CD4-positive, alpha-beta T cell treated with Interferon gamma for 1 hour (primary cell): ENCODE results near the gene EPB42.
"Not testable (repeated sequence)": the region's sequence is repeated elsewhere in the genome, so short reads cannot be mapped to it uniquely, and the experiment has no call there.

Experiments
- DNase-seq: peaks from one replicate; pipeline ENCODE4 v3.0.0-alpha.2; 2020

EPB42 gene

GRCh38 chr15:43184407-43185124, 36.3 kb downstream of the EPB42 start:
- no peak for DNase-seq

DNA sequence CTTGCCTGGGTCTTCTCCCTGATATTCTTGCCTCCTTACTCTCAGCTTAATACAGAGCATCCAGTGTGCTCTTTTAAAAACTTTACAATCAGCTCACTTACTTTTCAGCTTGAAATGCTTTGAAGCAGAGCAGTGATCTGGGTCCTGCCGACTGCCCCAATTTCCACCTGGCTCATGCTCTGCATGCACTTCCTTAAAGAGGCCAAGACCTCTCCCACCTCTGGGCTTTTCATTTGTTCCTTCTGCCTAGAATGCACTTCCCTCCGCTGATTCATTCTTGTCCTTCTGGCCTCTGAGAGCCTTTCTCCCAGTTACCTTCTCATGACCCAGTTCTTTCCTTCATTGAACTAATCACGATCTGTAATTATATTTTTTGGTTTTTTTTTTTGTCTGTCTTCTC, 37.5 kb downstream of the EPB42 start:
- no peak for DNase-seq

- not testable (repeated sequence) for DNase-seq
These were observed 43.7 kb downstream of the EPB42 start for GRCh38 chr15:43177147-43177546.

- not testable (repeated sequence) for DNase-seq
These were observed 45.0 kb downstream of the EPB42 start for GRCh38 chr15:43175656-43176309.

GRCh38 chr15:43169888-43170287, 50.9 kb downstream of the EPB42 start:
- no peak for DNase-seq

DNA sequence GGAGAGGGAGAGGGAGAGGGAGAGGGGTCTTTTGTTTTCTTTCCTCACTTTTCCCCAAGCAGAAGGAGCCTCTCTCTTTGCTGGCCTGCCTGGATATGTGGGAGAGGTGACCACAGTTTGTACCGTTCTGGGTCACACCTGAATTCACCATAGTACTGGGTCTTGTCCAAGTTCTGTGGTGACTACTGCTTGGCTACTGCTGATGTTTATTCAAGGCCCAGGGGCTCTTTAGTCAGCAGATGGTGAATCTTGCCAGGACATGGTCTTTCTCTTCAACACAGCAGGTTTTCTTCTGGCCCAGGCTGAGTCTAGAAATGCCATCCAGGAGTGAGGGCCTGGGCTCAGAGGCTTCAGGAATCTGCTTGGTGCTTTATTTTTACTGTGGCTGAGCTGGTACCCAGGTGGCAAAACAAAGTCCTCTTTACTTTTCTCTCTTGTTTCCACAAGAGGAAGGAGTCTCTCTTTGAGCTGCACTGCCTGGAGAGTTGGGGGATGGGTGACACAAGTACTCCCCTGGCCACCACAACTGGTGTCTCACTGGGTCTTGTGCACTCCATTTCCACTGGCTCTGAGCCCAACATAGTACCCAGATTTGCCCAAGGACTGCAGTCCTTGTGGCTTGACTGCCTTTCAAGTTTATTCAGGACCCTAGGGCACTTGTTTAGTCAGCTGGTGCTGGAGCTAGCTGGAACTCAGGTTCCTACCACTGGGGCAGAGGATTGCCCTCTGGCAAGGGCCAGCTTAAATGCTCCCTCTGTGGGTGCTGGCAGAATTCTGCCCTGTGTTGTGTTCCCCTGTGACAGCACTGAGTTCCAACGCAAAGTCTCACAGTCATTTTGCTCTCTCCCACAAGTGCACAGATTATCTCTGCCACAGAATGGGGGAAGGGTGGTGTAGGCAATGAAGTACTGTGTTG, 52.4 kb downstream of the EPB42 start:
- no peak for DNase-seq

- not testable (repeated sequence) for DNase-seq
These were observed 53.6 kb downstream of the EPB42 start for GRCh38 chr15:43167261-43167660.

DNA sequence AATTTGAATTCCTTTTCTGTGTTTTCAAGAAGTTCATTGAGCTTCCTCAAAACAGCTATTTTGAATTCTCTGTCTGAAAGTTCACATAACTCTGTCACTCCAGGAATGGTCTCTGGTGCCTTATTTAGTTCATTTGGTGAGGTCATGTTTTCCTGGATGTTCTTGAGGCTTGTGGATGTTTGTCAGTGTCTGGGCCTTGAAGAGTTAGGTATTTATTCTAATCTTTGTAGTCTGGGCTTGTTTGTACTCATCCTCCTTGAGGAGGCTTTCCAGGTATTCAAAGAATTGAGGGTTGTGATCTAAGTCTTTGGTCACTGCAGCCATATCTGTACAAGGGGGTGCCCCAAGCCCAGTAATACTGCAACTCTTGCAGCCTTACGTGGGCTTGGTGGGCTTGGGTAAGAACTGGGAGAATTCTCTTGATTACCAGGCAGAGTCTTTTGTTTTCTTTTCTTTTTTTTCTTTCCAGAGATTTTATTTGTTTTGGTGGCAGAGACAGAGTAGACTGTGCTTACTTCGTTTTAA, 55.0 kb downstream of the EPB42 start:
- no peak for DNase-seq

DNA sequence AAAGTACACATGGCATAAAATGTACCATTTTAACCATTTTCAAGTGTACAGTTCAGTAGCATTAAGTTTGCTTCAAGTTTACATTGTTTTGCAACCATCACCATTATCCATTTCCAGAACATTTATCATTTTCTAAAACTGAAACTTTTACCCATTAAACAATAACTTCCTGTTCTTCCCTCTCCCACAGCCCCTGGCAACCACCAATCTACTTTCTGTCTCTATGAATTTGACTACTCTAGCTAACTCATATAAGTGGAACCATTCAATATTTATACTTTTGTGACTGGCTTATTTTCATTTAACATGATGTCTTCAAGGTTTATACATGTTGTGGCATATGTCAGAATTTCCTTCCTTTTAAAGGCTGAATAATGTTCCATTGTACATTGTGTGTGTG, 67.5 kb downstream of the EPB42 start:
- no peak for DNase-seq

GRCh38 chr15:43151688-43152087, 69.1 kb downstream of the EPB42 start:
- no peak for DNase-seq

DNA sequence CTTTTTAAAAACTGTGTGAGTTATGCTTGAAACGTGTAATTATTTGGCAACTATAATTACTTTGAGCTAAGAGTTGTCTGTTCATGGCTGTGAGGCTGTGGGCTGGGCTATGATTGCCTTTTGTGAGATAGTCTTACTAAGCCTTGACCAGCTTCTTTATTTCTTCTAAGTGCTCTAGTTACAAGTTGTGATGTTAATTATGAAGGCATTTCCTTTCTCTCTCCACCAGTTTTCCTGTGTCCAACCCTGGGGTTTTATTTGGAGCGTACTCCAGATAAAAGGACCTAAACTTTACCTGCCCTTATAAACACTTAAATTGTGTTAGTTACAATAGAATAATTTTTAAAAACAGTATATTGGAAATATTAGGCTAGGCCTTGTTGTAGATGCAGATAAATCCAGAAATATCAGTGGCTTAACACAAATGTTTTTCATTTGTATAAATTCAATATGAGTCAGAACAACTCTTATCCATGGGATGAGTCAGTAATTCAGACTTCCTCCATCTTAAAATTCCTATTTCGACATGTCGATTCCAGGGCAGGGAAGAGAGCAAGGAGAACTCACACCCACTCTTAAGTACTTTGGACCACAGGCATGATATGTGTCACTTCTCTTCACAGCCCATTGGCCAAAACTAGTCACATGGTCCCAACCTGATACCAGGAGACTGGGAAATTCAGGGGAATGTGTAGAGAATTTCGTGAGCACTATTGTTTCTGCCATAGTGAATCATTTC, 70.5 kb downstream of the EPB42 start:
- no peak for DNase-seq
